GM12878 (cell line): ENCODE data around the gene ZBTB14. TPM values are rescaled to one million over a fixed set of nuclear protein-coding genes. Genes with fewer than 3 reads are reported as not detected.

ENCODE experiments used
- ATAC-seq: fragments of 200-7000 bp; cut with Tn5 transposase; 3 replicates; pipeline ENCODE4 v1.9.1; 2020; ENCODE audit warnings: mild to moderate bottlenecking, moderate library complexity
- BruUV-seq: library from RNA; stranded (reverse); fragments of 400-500 nt; replicated peaks from 2 replicates; lab custom pipeline; 2021; lab: Mats Ljungman, UMichigan
- CTCF ChIA-PET: fragments of 300-600 bp; sonication (Branson Sonifier 250); formaldehyde crosslinking; extraction: SDS; loops from one replicate; lab custom pipeline; 2021; ENCODE audit warnings: inconsistent platforms; lab: Yijun Ruan, JAX
- POLR2A ChIA-PET: fragments of 350-600 bp; formaldehyde crosslinking; extraction: SDS; loops from one replicate; lab custom pipeline; 2021; ENCODE audit warnings: inconsistent platforms; lab: Charles Lee
- RAD21 ChIA-PET: fragments of 300-600 bp; sonication (Branson Sonifier 250); formaldehyde crosslinking; loops from one replicate; lab custom pipeline; 2023; ENCODE audit warnings: antibody characterized with exemption; ENCODE audit not compliant: unreplicated experiment; lab: Charles Lee
- SMC1A ChIA-PET: fragments of 300-600 bp; sonication (Branson Sonifier 250); formaldehyde crosslinking; loops from one replicate; lab custom pipeline; 2023; ENCODE audit not compliant: unreplicated experiment, uncharacterized antibody; lab: Charles Lee
- DNase-seq: peaks from one replicate; pipeline ENCODE4 v3.0.0-alpha.2; 2011; ENCODE audit warnings: low read depth, low spot score
- FAIRE-seq: peaks from 3 replicates; lab custom pipeline; 2011; peaks lifted over from hg19 to GRCh38; lab: Jason Lieb, UNC
- H2AFZ ChIP-seq: 2 replicates; pipeline ENCODE4 v1.6.0; 2011; ENCODE audit warnings: low read depth, low read length, control low read depth; ENCODE audit not compliant: control insufficient read depth
- H3K27ac ChIP-seq: 2 replicates; pipeline ENCODE4 v1.5.1; 2011; ENCODE audit warnings: control low read depth; ENCODE audit not compliant: control insufficient read depth, insufficient read depth
- H3K27me3 ChIP-seq, 2 experiments: replicated peaks in 1 of 2; 2 replicates each; pipeline versions ENCODE4 v1.6.0 to v1.6.1; 2011; ENCODE audit warnings: low read length in 1 of 2; ENCODE audit not compliant: control insufficient read depth in 2 of 2, insufficient read depth in 2 of 2
- H3K36me3 ChIP-seq, 2 experiments: 2 replicates each; pipeline ENCODE4 v1.5.1; 2011; ENCODE audit warnings: low read length in 1 of 2; ENCODE audit not compliant: control insufficient read depth in 2 of 2, insufficient read depth in 2 of 2
- H3K4me1 ChIP-seq: 2 replicates; pipeline ENCODE4 v1.6.1; 2011; ENCODE audit warnings: mild to moderate bottlenecking, low read length, moderate library complexity, mixed read lengths; ENCODE audit not compliant: control insufficient read depth, insufficient read depth
- H3K4me2 ChIP-seq: 2 replicates; pipeline ENCODE4 v1.6.0; 2011; ENCODE audit warnings: control low read depth; ENCODE audit not compliant: control insufficient read depth, insufficient read depth
- H3K4me3 ChIP-seq: fragments of 200-600 bp; sonication (generic); 2 replicates; pipeline ENCODE4 v1.5.1; 2016
- H3K79me2 ChIP-seq: 2 replicates; pipeline ENCODE4 v1.6.0; 2011; ENCODE audit warnings: low read length; ENCODE audit not compliant: control insufficient read depth, insufficient read depth
- H3K9ac ChIP-seq: 2 replicates; pipeline ENCODE4 v1.8.0; 2011; ENCODE audit warnings: low read length, control low read depth, mixed read lengths; ENCODE audit not compliant: control insufficient read depth, insufficient read depth
- H3K9me3 ChIP-seq: replicated peaks from 3 replicates; pipeline ENCODE4 v1.5.1; 2011; ENCODE audit warnings: mild to moderate bottlenecking, low read length; ENCODE audit not compliant: control insufficient read depth, insufficient read depth
- H4K20me1 ChIP-seq: 2 replicates; pipeline ENCODE4 v1.6.0; 2011; ENCODE audit not compliant: control insufficient read depth, insufficient read depth
- BACH1 ChIP-seq: fragments of 450-650 bp; IDR thresholded peaks from 2 replicates; pipeline ENCODE4 v1.6.1; 2017; ENCODE audit warnings: mild to moderate bottlenecking, borderline replicate concordance
- CHD1 ChIP-seq: IDR thresholded peaks from 2 replicates; pipeline ENCODE4 v1.6.1; 2012; ENCODE audit warnings: low read depth, low read length, improper control_type of control experiment
- ETV6 ChIP-seq, 2 experiments: fragments of 450-650 bp in 1 of 2; IDR thresholded peaks in 1 of 2; conservative IDR thresholded peaks in 1 of 2; 2 replicates each; pipeline ENCODE4 v1.6.1; 2014; ENCODE audit warnings: antibody characterized with exemption in 1 of 2, borderline replicate concordance in 1 of 2, low read depth in 1 of 2, mild to moderate bottlenecking in 1 of 2, moderate library complexity in 1 of 2
- MEF2B ChIP-seq: fragments of 450-650 bp; IDR thresholded peaks from 2 replicates; pipeline ENCODE4 v1.6.1; 2018; ENCODE audit warnings: mild to moderate bottlenecking, moderate library complexity; ENCODE audit not compliant: partially characterized antibody, poor library complexity, severe bottlenecking
- NFIC ChIP-seq: IDR thresholded peaks from 2 replicates; pipeline ENCODE4 v1.6.1; 2012; ENCODE audit warnings: low read depth, mild to moderate bottlenecking, inconsistent platforms, low read length, moderate library complexity
- RAD21 ChIP-seq: IDR thresholded peaks from 2 replicates; pipeline ENCODE4 v1.6.1; 2011; ENCODE audit warnings: mild to moderate bottlenecking, low read depth, low read length, moderate library complexity; ENCODE audit not compliant: insufficient read depth
- SMAD5 ChIP-seq: IDR thresholded peaks from 2 replicates; pipeline ENCODE4 v1.6.1; 2016; ENCODE audit warnings: antibody characterized with exemption, low read depth
- TBL1XR1 ChIP-seq: IDR thresholded peaks from 2 replicates; pipeline ENCODE4 v1.6.1; 2012; ENCODE audit warnings: low read depth, low read length, improper control_type of control experiment
- TCF12 ChIP-seq: IDR thresholded peaks from 2 replicates; pipeline ENCODE4 v1.6.1; 2011; ENCODE audit warnings: low read depth, mild to moderate bottlenecking, low read length
- WGBS: methylation state at CpG from one replicate; pipeline ENCODE4 v1.1.6; 2016; ENCODE audit warnings: low lambda C conversion rate; ENCODE audit not compliant: insufficient replicate concordance, insufficient coverage; ENCODE audit errors: missing lambda C conversion rate; 5-methylcytosine and 5-hydroxymethylcytosine counted together
- in situ Hi-C: fragments of 300-500 bp; cut with MboI; formaldehyde crosslinking; loops from 9 replicates; pipeline ENCODE4 v1.14.3; 2018; ENCODE audit warnings: mixed read lengths
- intact Hi-C: fragments of 100-400 bp; cut with micrococcal nuclease; formaldehyde crosslinking; loops from one replicate; pipeline ENCODE4 v1.14.2; 2022; ENCODE audit not compliant: unreplicated experiment
- polyA plus RNA-seq, 11 experiments: library from polyadenylated mRNA; depleted of rRNA in 4 of 11; unstranded in 6 of 11; stranded (reverse) in 5 of 11; fragments of >200 nt; fragmentation: Nextera tagmentation in 4 of 11; fragmentation: Illumina TruSeq in 1 of 11; extraction: Ambion mirVana in 4 of 11; extraction: Trizol in 1 of 11; gene quantifications; 1 replicate in 1 of 11; 2 replicates in 10 of 11; pipeline versions ENCODE4 v1.2.1 to v1.2.3, GENCODE V29; 2011 to 2016; ENCODE audit warnings: inconsistent platforms in 2 of 11, missing spikeins in 2 of 11, low read depth in 1 of 11
- total RNA-seq, 4 experiments: library from RNA; depleted of rRNA in 3 of 4; stranded (reverse); fragments of >200 nt in 3 of 4; fragmentation: Illumina TruSeq in 1 of 4; extraction: Trizol in 1 of 4; gene quantifications; 2 replicates each; pipeline versions ENCODE4 v1.2.1 to v1.2.3, GENCODE V29; 2013 to 2021
- TF ChIP-seq, protein P1 (sequence below): fragments of 450-650 bp; IDR thresholded peaks from 2 replicates; pipeline ENCODE4 v1.6.1; 2018; ENCODE audit warnings: borderline replicate concordance, mild to moderate bottlenecking; ENCODE audit not compliant: partially characterized antibody
- TF ChIP-seq, protein P2 (sequence below): fragments of 450-650 bp; IDR thresholded peaks from 2 replicates; pipeline ENCODE4 v1.6.1; 2017; ENCODE audit warnings: mild to moderate bottlenecking

ZBTB14 gene
- total and polyA plus RNA-seq, 10 of the 15 experiments (the other 5 are each of a cell fraction or from before 2014, with no cell fraction given): 4.4 to 21.2 (median 11.1) TPM

DNA sequence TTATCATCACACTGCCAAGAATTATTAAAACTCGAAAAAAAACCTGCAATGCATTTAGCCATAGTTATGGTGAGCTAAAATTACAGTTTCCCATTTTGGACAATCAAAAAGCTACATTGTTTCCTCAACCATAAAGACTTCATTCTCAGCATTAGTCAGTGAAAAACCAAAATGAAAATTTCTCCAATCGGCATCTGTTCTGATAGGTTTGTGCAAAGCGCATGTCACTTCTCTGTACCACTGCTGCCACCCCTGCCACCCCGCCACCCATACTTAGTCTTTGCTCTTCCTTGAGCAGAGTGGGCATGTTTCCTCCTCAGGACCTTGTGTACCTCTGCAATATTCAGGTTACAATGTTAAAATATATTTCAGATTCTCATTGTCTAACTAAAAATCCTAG lies 7.1 kb upstream of the ZBTB14 start:
- Histone ChIP-seq H3K9ac (no peak overlapping the region), H4K20me1 (no peaks in the 10 kb centered on the region), H3K4me2 (no peak overlapping the region), H3K36me3 (no peaks in the 10 kb centered on the region), H2AFZ (no peak overlapping the region), H3K4me3 (no peak overlapping the region), H3K79me2 (no peaks in the 10 kb centered on the region), H3K27me3 (peaks cover 0 to 1% of the 10 kb centered on the region in 2 experiments; a peak in 2 of 4 replicates), H3K27ac (no peak overlapping the region)
- ChIA-PET RAD21 (no interaction called here), CTCF (interaction anchor here (1.7 kb wide), 1 partner anchor 9 kb away, joined by 4 read pairs; no protein-coding TSS in a partner anchor), SMC1A (interaction anchor here (1.0 kb wide), 1 partner anchor 200 kb away, joined by 3 read pairs; no protein-coding TSS in a partner anchor), POLR2A (interaction anchor here (0.6 kb wide), 1 partner anchor 49 kb away, joined by 6 read pairs; no protein-coding TSS in a partner anchor)
- intact Hi-C loops (no loop called here), in situ Hi-C loops (no loop called here)
- ATAC-seq (0 out of 3 replicates have a peak, but pooled peaks have one; percentile 27), DNase-seq (no peak), FAIRE-seq (no peak)
- BruUV-seq: no TSS peak
- 8% methylated on average over 4 of the region's 4 CpGs for WGBS
- TF ChIP-seq SMAD5 (no peak), TCF12 (no peak), TBL1XR1 (no peak), ETV6 (conservative IDR thresholded peaks at IDR 0.05 in 1 of 2, IDR thresholded peaks at IDR 0.05 in 1 of 2; ENCODE audit: borderline replicate concordance in 1 of 2, low read depth in 1 of 2) (no peak), BACH1 (no peak), RAD21 (no peak), CHD1 (no peak), NFIC (no peak), MEF2B (no peak)
- TF ChIP-seq, protein P1, sequence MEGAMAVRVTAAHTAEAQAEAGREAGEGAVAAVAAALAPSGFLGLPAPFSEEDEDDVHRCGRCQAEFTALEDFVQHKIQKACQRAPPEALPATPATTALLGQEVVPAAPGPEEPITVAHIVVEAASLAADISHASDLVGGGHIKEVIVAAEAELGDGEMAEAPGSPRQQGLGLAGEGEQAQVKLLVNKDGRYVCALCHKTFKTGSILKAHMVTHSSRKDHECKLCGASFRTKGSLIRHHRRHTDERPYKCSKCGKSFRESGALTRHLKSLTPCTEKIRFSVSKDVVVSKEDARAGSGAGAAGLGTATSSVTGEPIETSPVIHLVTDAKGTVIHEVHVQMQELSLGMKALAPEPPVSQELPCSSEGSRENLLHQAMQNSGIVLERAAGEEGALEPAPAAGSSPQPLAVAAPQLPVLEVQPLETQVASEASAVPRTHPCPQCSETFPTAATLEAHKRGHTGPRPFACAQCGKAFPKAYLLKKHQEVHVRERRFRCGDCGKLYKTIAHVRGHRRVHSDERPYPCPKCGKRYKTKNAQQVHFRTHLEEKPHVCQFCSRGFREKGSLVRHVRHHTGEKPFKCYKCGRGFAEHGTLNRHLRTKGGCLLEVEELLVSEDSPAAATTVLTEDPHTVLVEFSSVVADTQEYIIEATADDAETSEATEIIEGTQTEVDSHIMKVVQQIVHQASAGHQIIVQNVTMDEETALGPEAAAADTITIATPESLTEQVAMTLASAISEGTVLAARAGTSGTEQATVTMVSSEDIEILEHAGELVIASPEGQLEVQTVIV: no peak
- TF ChIP-seq, protein P2, sequence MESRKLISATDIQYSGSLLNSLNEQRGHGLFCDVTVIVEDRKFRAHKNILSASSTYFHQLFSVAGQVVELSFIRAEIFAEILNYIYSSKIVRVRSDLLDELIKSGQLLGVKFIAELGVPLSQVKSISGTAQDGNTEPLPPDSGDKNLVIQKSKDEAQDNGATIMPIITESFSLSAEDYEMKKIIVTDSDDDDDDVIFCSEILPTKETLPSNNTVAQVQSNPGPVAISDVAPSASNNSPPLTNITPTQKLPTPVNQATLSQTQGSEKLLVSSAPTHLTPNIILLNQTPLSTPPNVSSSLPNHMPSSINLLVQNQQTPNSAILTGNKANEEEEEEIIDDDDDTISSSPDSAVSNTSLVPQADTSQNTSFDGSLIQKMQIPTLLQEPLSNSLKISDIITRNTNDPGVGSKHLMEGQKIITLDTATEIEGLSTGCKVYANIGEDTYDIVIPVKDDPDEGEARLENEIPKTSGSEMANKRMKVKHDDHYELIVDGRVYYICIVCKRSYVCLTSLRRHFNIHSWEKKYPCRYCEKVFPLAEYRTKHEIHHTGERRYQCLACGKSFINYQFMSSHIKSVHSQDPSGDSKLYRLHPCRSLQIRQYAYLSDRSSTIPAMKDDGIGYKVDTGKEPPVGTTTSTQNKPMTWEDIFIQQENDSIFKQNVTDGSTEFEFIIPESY: no peak
- TF ChIP-seq, all 136 proteins: peak for 0
- no peaks in the 10 kb centered on the region for H3K9me3 ChIP-seq
- no peaks in the 10 kb centered on the region for H3K4me1 ChIP-seq
